Skeletal muscle cell (primary cell): Measurements from ENCODE around the gene ST6GAL2.

Experiments used
- DNase-seq: peaks from one replicate; pipeline ENCODE4 v3.0.0-alpha.2; 2010; ENCODE audit warnings: low read depth
- H3K4me3 ChIP-seq: 2 replicates; pipeline ENCODE4 v1.5.1; 2011; ENCODE audit warnings: low read depth, mild to moderate bottlenecking, control low read depth, low read length, moderate library complexity

Gene ST6GAL2

GRCh38 chr2:106885971-106886915 lies at the start of gene ST6GAL2:
TSS of gene ST6GAL2 (minus strand) at chr2:106886167. CDS start at chr2:106843977, 42,190 bp downstream.
- peak within 1 kb of the TSS; percentile 55 for H3K4me3 ChIP-seq
- DNase-seq, result no peak

- no peak overlapping the region for H3K4me3 ChIP-seq
- no peak for DNase-seq
These were observed 46.7 kb upstream of the ST6GAL2 start for GRCh38 chr2:106932644-106933043.

GRCh38 chr2:106931717-106932335 lies 45.9 kb upstream of the ST6GAL2 start:
- no peak overlapping the region for H3K4me3 ChIP-seq
- DNase-seq, result no peak

GRCh38 chr2:106921451-106921850 lies 35.5 kb upstream of the ST6GAL2 start:
- H3K4me3 ChIP-seq, result no peak overlapping the region
- DNase-seq, result no peak

- no peak for DNase-seq
- no peak overlapping the region for H3K4me3 ChIP-seq
These were observed 33.0 kb upstream of the ST6GAL2 start for GRCh38 chr2:106919012-106919411.

GRCh38 chr2:106904242-106904641 lies 18.3 kb upstream of the ST6GAL2 start:
- no peak for DNase-seq
- no peak overlapping the region for H3K4me3 ChIP-seq

- H3K4me3 ChIP-seq, result no peak overlapping the region
- no peak for DNase-seq
These were observed 14.0 kb upstream of the ST6GAL2 start for GRCh38 chr2:106899786-106900530.

GRCh38 chr2:106894545-106894944 lies 8.6 kb upstream of the ST6GAL2 start:
- DNase-seq, result no peak
- no peak overlapping the region for H3K4me3 ChIP-seq

GRCh38 chr2:106892048-106892447 lies 6.1 kb upstream of the ST6GAL2 start:
- no peak overlapping the region for H3K4me3 ChIP-seq
- DNase-seq, result no peak

- DNase-seq, result no peak
- H3K4me3 ChIP-seq, result no peak overlapping the region
These were observed 4.6 kb upstream of the ST6GAL2 start for GRCh38 chr2:106890606-106891005.

GRCh38 chr2:106886916-106887758 lies 1.2 kb upstream of the ST6GAL2 start:
- DNase-seq, result no peak
- peak overlapping the region; percentile 55 for H3K4me3 ChIP-seq

GRCh38 chr2:106885329-106885728 lies 638 bp downstream of the ST6GAL2 start:
- no peak for DNase-seq
- peak overlapping the region; percentile 55 for H3K4me3 ChIP-seq

GRCh38 chr2:106882673-106883072 lies 3.3 kb downstream of the ST6GAL2 start:
- no peak for DNase-seq
- no peak overlapping the region for H3K4me3 ChIP-seq

- H3K4me3 ChIP-seq, result no peak overlapping the region
- DNase-seq, result no peak
These were observed 7.8 kb downstream of the ST6GAL2 start for GRCh38 chr2:106878206-106878605.

- no peak overlapping the region for H3K4me3 ChIP-seq
- DNase-seq, result no peak
These were observed 9.3 kb downstream of the ST6GAL2 start for GRCh38 chr2:106876699-106877098.

GRCh38 chr2:106869512-106870275 lies 16.3 kb downstream of the ST6GAL2 start:
- DNase-seq, result no peak
- H3K4me3 ChIP-seq, result no peak overlapping the region

- no peak for DNase-seq
- no peak overlapping the region for H3K4me3 ChIP-seq
These were observed 17.7 kb downstream of the ST6GAL2 start for GRCh38 chr2:106868275-106868674.

GRCh38 chr2:106867196-106867953 lies 18.6 kb downstream of the ST6GAL2 start:
- no peak for DNase-seq
- H3K4me3 ChIP-seq, result no peak overlapping the region
